HUES48 (cell line): ENCODE results near the gene SPO11.

Source experiments
- H3K27ac ChIP-seq: one replicate; pipeline ENCODE4 v1.7.0; 2013; ENCODE audit warnings: low read depth, low read length, inconsistent platforms
- H3K27me3 ChIP-seq: 2 replicates; pipeline ENCODE4 v1.6.1; 2013; ENCODE audit warnings: mild to moderate bottlenecking, low read length; ENCODE audit not compliant: control insufficient read depth, insufficient read depth
- H3K36me3 ChIP-seq: 2 replicates; pipeline ENCODE4 v1.6.1; 2013; ENCODE audit warnings: low read length; ENCODE audit not compliant: control insufficient read depth, insufficient read depth
- H3K4me1 ChIP-seq: 2 replicates; pipeline ENCODE4 v1.6.1; 2013; ENCODE audit warnings: mild to moderate bottlenecking, low read length; ENCODE audit not compliant: control insufficient read depth, insufficient read depth
- H3K4me3 ChIP-seq: 2 replicates; pipeline ENCODE4 v1.5.1; 2013; ENCODE audit warnings: mild to moderate bottlenecking, low read depth, low read length
- H3K9ac ChIP-seq: 2 replicates; pipeline ENCODE4 v1.6.1; 2013; ENCODE audit warnings: mild to moderate bottlenecking, low read depth, low read length, moderate library complexity
- H3K9me3 ChIP-seq: 2 replicates; pipeline ENCODE4 v1.6.1; 2013; ENCODE audit warnings: low read length; ENCODE audit not compliant: control insufficient read depth, insufficient read depth

SPO11 gene

DNA sequence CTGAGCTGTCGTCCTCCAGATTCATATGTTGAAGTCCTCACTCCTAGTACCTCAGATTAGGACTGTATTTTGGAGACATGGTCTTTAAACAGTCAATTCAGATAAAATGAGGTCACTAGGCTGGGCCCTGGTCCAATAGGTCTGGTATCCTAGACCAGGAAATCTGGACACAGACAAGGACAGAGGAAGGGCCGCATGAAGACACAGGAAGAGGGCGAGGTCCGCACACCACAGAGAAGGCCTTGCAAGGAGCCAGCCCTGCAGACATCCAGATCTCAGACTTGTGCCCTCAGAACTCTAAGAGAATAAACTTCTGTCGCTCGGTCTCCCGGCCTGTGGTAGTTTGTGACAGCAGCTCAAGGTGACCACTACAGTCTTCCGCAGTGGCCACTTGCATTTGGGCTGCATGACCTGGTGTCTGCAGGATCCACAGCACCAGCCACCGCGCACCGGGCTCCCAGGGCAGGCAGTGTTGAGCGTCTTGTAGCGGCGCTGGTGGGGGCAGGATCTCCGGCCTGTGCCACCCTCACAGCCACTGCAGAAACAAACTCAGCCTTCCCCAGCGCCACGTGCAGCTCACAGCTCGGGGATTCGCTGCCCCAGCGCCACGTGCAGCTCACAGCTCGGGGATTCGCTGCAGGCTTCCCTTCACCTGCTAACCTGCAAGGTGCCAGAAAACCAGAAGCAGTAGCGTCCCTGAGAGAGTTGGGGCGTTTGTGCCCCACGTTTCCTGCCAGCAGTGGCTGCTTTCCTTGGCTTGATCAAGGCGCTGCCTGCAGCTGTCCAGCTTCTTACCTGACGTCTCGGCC, 55.6 kb downstream of the SPO11 start:
- H3K9me3 ChIP-seq = no peaks in the 10 kb centered on the region
- H3K27ac ChIP-seq = no peak overlapping the region
- 0 out of 2 replicates have a peak, but pooled peaks cover 8% of the 10 kb centered on the region for H3K36me3 ChIP-seq
- H3K9ac ChIP-seq = no peak overlapping the region
- no peaks in the 10 kb centered on the region for H3K27me3 ChIP-seq
- no peak overlapping the region for H3K4me3 ChIP-seq
- peaks cover 7% of the 10 kb centered on the region; the same call in 1 of the 2 replicates for H3K4me1 ChIP-seq

DNA sequence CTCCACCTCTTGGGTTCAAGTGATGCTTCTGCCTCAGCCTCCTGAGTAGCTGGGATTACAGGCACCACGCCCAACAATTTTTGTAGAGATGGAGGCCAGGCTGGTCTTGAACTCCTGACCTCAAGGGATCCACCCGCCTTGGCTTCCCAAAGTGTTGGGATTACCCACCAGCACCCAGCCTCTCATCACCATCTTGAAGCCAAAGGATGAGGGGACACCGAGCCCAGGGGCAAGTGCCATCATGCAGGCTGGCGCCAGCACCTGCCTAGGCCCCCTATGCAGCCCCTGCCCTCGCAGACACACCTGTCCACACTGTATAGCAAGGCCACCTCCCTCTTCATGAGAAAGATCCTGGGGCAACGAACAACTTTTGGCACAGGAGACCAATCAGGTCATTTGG, 56.3 kb downstream of the SPO11 start:
- no peaks in the 10 kb centered on the region for H3K9me3 ChIP-seq
- no peak overlapping the region for H3K27ac ChIP-seq
- H3K9ac ChIP-seq = no peak overlapping the region
- no peak overlapping the region for H3K4me3 ChIP-seq
- H3K4me1 ChIP-seq = peaks cover 15% of the 10 kb centered on the region
- no peaks in the 10 kb centered on the region for H3K27me3 ChIP-seq
- 0 out of 2 replicates have a peak, but pooled peaks cover 3% of the 10 kb centered on the region for H3K36me3 ChIP-seq

DNA sequence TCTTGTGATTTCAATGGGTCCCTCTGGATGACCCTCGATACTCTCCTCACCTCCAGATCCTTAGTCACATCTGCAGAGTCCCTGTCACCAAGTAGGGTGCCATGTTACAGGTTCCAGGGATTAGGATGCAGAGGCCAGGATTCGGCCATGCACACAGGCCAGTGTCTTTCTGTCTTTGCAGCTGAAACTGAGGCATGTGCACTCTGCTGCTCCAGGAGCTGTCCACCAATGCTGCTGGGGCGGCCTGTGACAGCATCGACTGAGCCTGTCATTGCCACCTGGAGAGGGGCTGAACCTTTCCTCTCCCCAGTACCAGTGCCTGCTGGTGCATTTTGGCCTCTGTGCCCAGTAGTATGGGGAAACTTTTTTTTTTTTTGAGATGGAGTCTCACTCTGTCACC, 57.2 kb downstream of the SPO11 start:
- H3K4me3 ChIP-seq = no peak overlapping the region
- H3K9me3 ChIP-seq = no peaks in the 10 kb centered on the region
- peaks cover 15% of the 10 kb centered on the region for H3K4me1 ChIP-seq
- H3K27me3 ChIP-seq = no peaks in the 10 kb centered on the region
- H3K27ac ChIP-seq = no peak overlapping the region
- no peak overlapping the region for H3K9ac ChIP-seq
- 0 out of 2 replicates have a peak, but pooled peaks cover 2% of the 10 kb centered on the region for H3K36me3 ChIP-seq

DNA sequence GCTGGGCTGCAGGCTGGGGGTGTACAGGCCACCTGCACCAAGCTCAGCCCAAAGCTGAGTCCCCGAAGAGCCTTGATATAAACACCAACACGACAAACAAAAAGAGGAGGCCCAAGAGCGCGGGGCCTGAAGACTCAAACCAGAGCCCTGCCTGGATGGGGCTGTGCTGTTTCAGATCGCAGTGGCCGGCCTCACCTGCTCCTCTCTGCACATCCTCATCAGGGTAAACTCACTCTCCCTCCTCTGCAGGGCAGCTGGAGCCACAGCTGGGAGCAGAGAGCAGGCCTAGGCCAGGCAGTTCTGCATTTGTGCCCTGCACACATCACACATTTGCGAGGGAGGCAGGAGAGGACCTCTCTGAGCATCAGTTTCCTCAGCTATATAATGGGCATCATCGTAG, 57.9 kb downstream of the SPO11 start:
- Histone ChIP-seq H3K4me1 (peaks cover 17% of the 10 kb centered on the region), H3K9me3 (no peaks in the 10 kb centered on the region), H3K4me3 (no peak overlapping the region), H3K27ac (no peak overlapping the region), H3K9ac (no peak overlapping the region), H3K36me3 (peaks cover 2% of the 10 kb centered on the region; the same call in 1 of the 2 replicates), H3K27me3 (no peaks in the 10 kb centered on the region)

DNA sequence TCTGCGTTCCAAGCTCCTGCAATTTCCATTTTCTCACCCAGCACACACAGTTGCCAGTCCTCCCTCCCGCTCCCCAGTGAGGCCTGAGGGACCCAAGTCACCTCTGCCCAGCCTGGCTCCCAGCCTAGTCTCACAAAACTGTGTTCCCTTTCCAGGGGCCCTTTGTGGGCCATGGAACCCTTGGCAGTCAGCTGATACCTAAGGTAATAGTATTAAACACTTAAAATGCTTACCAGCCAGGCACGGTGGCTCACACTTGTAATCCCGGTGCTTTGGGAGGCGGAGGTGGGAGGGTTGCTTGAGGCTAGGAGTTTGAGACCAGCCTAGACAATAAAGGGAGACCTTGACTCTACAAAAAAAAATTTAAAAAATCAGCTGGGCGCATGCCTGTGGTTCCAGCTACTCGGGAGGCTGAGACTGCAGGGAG, 58.4 kb downstream of the SPO11 start:
- peaks cover 21% of the 10 kb centered on the region for H3K4me1 ChIP-seq
- peaks cover 4% of the 10 kb centered on the region for H3K36me3 ChIP-seq
- no peak overlapping the region for H3K27ac ChIP-seq
- no peak overlapping the region for H3K4me3 ChIP-seq
- H3K9me3 ChIP-seq = no peaks in the 10 kb centered on the region
- H3K27me3 ChIP-seq = no peaks in the 10 kb centered on the region
- H3K9ac ChIP-seq = no peak overlapping the region

DNA sequence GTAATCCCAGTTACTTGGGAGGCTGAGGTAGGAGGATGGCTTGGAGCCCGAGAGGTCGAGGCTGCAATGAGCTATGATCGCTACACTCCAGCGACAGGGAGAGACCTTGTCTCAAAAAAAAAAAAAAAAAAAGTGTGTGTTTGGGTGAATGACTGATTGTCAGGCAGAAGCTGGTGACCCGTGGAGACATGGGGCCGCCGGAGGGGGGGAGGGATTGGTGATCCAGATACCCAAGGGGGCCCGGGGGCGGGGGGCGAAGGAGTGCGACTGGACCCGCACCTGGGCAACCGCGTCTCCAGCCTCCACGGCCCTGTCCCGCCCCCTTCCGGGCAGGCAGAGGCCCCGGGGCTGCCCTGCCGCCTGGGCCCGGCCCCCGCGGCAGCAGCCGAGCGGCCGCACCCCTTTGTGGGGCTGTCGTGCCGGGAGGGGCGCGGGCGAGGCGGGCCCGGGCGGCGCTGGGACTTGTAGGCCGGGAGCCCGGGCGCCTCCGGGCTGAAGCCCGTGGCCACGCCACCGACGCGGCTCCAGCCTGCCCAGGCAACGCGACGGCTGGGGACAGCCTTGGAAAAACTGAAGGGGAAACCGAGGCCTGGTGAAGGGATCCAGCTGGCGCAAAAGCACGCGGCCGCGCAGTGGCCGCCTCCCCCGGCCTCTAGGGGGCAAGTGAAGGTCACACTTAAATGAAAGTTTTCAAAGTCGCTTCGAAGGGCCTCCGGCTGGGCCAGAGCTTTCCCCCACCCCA, 59.5 kb downstream of the SPO11 start:
- no peak overlapping the region for H3K27ac ChIP-seq
- peak overlapping the region; percentile 36; the same call in 1 of the 2 replicates for H3K4me3 ChIP-seq

DNA sequence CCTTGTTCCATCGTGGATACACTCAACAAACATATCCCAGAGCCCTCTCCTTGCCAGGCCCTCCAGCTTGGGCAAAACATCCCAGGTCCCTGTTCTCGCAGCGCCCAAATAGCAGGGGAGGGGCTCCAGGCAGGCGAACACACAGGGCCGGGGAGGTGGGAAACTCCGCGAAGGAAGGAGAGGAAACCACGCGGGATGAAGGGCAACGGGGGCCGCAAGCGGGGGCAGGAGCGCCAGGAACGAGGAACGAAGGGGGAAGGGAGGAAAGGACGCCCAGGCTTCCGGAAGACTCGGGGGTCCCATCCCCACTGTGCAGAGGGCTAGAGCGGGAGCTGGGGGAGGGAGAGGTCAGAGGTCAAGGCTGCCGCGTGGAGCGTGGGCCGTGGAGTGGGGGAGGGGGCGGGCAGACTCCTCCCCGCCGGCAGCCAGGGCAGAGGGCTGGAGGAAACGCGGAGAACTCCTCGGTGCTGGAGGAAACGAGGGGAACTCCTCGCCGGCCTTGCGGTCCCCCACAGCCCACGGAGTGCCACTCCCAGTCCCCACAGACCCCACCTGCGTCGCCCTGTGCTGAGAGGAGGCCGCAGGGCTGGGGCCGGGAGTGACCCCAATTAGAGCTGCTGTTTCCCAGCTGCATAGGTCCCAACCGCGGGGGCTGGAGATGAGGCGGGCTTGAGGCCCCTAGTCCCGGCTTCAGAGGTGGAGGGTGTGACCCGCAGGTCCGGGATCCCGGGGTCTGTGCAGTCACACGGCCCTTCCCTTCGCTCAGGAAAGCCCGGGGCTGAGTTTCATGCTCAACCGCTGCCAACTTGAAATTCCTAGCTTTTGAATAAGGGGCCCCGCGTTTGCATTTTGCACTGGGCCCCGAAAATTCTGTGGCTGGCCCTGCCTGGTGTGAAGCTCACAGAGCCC, 60.3 kb downstream of the SPO11 start:
- peak overlapping the region; percentile 59; the same call in 1 of the 2 replicates for H3K4me3 ChIP-seq
- peaks cover 20% of the 10 kb centered on the region for H3K36me3 ChIP-seq
- peaks cover 31% of the 10 kb centered on the region for H3K4me1 ChIP-seq
- H3K9ac ChIP-seq = peak overlapping the region; percentile 72
- H3K27me3 ChIP-seq = no peaks in the 10 kb centered on the region
- no peaks in the 10 kb centered on the region for H3K9me3 ChIP-seq
- no peak overlapping the region for H3K27ac ChIP-seq

More for the DNA sequence above, 59.5 kb downstream of the SPO11 start:
- Histone ChIP-seq H3K36me3 (peaks cover 14% of the 10 kb centered on the region), H3K9ac (peak overlapping the region; percentile 19; the same call in 1 of the 2 replicates), H3K27me3 (no peaks in the 10 kb centered on the region), H3K4me1 (peaks cover 27% of the 10 kb centered on the region), H3K9me3 (no peaks in the 10 kb centered on the region)

DNA sequence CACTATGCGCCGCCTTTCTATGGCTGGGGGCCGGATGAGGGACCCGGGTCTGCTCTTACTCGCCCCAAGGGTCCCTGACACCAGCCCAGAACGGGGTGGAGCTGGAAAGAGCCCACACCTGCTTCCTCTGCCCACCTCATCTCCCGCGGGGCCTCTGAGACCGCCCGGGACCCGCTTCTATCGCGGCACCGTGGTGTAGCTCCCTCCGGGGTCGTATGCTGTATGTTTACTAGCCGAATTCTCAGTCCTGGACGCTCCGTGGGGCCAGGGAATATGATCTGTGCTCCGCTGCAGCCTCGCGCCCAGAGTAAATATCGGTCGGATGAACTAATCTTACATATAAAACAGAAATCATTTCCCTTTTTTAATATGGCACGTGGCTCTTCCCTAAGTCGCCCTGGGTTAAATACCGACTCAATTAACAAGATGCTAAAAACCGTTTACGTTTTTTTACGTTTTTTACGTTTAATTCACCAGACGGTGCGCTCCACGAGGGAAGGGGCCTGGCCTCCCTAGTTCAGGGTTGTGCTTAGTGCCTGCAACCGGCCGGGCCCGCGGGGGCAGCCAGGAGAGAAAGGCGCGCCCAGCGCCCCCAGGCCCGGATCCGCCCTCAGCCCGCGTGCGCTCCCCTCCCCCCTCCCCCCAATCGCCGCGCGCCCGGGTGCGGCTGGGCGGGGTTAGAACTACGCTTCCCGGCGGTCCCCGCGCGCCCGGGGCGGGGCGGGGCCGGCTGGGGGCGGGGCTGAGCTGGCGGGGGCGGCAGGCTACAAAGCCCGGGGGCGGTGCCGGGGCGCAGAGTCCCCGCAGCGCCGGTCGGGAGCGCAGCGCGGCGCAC, 61.2 kb downstream of the SPO11 start, which contains the start of gene RBM38:
TSS of gene RBM38 (plus strand) at position 793 of the 835 bp plus-strand sequence. CDS start 186 bp downstream, outside the sequence.
- peak within 1 kb of the TSS; percentile 35 for H3K27ac ChIP-seq
- H3K9ac ChIP-seq = peak within 1 kb of the TSS; percentile 72
- peaks cover 27% of the 10 kb centered on the region for H3K36me3 ChIP-seq
- peaks cover 31% of the 10 kb centered on the region for H3K4me1 ChIP-seq
- H3K4me3 ChIP-seq = peak within 1 kb of the TSS; percentile 86
- no peaks in the 10 kb centered on the region for H3K27me3 ChIP-seq
- no peaks in the 10 kb centered on the region for H3K9me3 ChIP-seq

DNA sequence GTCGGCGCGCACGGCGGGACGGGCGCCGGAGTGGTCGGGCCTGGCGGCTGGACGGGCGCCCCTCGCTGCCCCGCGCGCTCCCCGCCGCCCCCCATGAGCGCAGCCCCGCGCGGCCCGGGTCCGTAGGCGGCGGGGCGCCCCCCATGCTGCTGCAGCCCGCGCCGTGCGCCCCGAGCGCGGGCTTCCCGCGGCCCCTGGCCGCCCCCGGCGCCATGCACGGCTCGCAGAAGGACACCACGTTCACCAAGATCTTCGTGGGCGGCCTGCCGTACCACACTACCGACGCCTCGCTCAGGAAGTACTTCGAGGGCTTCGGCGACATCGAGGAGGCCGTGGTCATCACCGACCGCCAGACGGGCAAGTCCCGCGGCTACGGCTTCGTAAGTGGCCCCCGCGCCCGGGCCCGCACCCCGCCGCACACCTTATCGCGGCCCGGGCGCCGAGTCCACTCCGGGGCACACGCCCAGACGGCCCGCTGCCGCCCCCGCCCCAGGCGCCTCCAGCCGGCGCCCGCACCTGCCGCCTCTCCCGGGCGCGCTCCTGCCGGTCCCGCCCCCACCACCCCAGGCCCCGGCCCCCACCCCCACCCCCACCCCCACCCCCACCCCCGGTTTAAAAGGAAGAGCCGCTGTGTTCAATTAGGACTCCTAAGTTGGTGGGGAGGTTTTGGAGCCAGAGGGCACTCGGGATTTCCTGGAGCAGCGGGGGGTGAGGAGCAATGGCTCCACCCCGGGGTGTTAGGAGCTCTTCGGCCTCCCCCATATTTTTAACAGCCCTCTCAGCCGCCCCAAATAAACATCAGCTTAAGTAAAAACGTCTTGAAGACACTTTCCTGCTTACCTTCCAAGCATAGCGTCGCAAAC, 62.1 kb downstream of the SPO11 start:
- peaks cover 31% of the 10 kb centered on the region for H3K4me1 ChIP-seq
- H3K36me3 ChIP-seq = peaks cover 36% of the 10 kb centered on the region
- no peak overlapping the region for H3K27ac ChIP-seq
- H3K9me3 ChIP-seq = no peaks in the 10 kb centered on the region
- H3K27me3 ChIP-seq = no peaks in the 10 kb centered on the region
- H3K9ac ChIP-seq = peak overlapping the region; percentile 72
- peak overlapping the region; percentile 86 for H3K4me3 ChIP-seq
